Measurements from ENCODE around the gene APCDD1L.

GRCh38 chr20:58485393-58485792 lies 29.8 kb downstream of the APCDD1L start:
- TF ChIP-seq CTCF (IDR thresholded peaks at IDR 0.05) (no peak), POLR2A (IDR thresholded peaks at IDR 0.05) (no peak), EP300 (IDR thresholded peaks at IDR 0.05) (no peak)
